Parathyroid adenoma (tissue), 2 donors: ENCODE results near the gene WNT11.

Source experiments
- H2AFZ ChIP-seq: fragments of 300-600 bp; sonication (generic); one replicate; pipeline ENCODE4 v1.7.0; 2017; ENCODE audit warnings: antibody characterized with exemption, mild to moderate bottlenecking
- H3K27ac ChIP-seq: fragments of 300-600 bp; sonication (generic); one replicate; pipeline ENCODE4 v1.7.0; 2017
- H3K27me3 ChIP-seq: fragments of 300-600 bp; sonication (generic); one replicate; pipeline ENCODE4 v1.7.0; 2017; ENCODE audit warnings: low read length; ENCODE audit not compliant: control insufficient read depth, insufficient read depth
- H3K36me3 ChIP-seq: fragments of 300-600 bp; sonication (generic); one replicate; pipeline ENCODE4 v1.7.0; 2017; ENCODE audit warnings: low read length; ENCODE audit not compliant: control insufficient read depth, insufficient read depth
- H3K4me1 ChIP-seq: fragments of 300-600 bp; sonication (generic); one replicate; pipeline ENCODE4 v1.7.0; 2017; ENCODE audit warnings: control low read depth
- H3K4me2 ChIP-seq: fragments of 300-600 bp; sonication (generic); one replicate; pipeline ENCODE4 v1.7.0; 2017; ENCODE audit warnings: low read length
- H3K4me3 ChIP-seq: fragments of 300-600 bp; sonication (generic); one replicate; pipeline ENCODE4 v1.7.0; 2017; ENCODE audit warnings: low read depth, low read length
- H3K79me2 ChIP-seq: fragments of 300-600 bp; sonication (generic); one replicate; pipeline ENCODE4 v1.7.0; 2017; ENCODE audit warnings: control low read depth
- H3K9ac ChIP-seq: fragments of 300-600 bp; sonication (generic); one replicate; pipeline ENCODE4 v1.7.0; 2017; ENCODE audit warnings: mild to moderate bottlenecking
- H3K9me3 ChIP-seq: fragments of 300-600 bp; sonication (generic); one replicate; pipeline ENCODE4 v1.7.0; 2017; ENCODE audit warnings: low read length; ENCODE audit not compliant: control insufficient read depth
- CTCF ChIP-seq: fragments of 300-600 bp; sonication (generic); IDR thresholded peaks from one replicate; pipeline ENCODE4 v1.7.0; 2017; ENCODE audit warnings: antibody characterized with exemption, mild to moderate bottlenecking
- donor health status: primary hyperparathyroidism.

The WNT11 gene

GRCh38 chr11:76209375-76209972 lies 3.2 kb upstream of the WNT11 start:
- H3K36me3 ChIP-seq: no peaks in the 10 kb centered on the region
- H3K4me3 ChIP-seq: peak overlapping the region; percentile 42
- no peaks in the 10 kb centered on the region for H3K27me3 ChIP-seq
- peak overlapping the region; percentile 69 for H3K4me2 ChIP-seq
- H3K27ac ChIP-seq: no peak overlapping the region
- TF ChIP-seq CTCF: no peak
- H3K9me3 ChIP-seq: no peaks in the 10 kb centered on the region
- H3K4me1 ChIP-seq: no peaks in the 10 kb centered on the region
- no peaks in the 10 kb centered on the region for H3K79me2 ChIP-seq
- no peak overlapping the region for H3K9ac ChIP-seq
- peak overlapping the region; percentile 77 for H2AFZ ChIP-seq

DNA sequence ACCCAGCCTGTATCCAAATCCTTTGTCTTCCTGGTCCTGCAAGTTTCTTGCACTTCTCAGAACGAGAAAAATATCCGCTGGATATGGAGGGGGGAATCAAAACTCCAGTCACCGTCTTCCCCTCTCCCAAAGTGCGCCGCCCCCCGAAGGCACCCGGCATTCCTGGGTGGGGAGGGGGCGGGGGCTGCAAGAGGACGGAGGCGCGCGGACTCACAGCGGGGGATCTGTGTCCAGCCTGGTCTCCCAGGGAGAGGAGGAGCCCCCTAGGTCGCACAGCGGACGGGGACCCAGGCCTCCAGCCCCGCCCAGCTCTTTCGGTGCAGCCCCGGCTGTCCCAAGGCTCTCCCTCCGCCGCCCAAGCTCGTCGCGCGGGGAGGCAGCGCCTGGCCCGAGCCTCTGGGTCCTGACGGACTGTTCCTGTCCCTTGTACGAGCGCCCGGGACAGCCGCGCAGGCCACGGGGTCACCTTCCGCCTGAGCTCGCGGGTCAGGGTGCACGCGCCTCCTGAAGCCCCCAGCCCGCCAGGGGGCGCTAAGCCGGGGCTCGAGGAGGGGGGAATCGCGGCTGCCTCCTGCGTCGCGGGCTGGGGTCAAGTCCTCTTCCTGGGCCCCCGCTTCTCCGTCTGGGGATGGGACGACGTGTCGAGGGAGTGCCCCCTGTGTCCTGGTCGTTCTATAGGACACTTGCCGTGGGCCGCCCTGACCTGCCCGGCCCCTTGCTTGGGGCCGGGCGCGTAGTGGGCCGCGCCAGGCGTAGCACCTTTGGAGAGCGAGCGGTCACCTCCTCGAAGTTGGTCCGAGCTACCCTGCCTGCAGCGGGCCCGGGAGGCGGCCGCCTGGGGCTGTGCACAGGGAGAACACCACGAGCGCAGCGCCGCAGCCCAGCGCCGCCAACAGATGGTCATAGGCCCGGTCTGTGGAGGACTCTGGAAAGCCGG lies 2.4 kb upstream of the WNT11 start:
- H3K4me1 ChIP-seq: no peaks in the 10 kb centered on the region

DNA sequence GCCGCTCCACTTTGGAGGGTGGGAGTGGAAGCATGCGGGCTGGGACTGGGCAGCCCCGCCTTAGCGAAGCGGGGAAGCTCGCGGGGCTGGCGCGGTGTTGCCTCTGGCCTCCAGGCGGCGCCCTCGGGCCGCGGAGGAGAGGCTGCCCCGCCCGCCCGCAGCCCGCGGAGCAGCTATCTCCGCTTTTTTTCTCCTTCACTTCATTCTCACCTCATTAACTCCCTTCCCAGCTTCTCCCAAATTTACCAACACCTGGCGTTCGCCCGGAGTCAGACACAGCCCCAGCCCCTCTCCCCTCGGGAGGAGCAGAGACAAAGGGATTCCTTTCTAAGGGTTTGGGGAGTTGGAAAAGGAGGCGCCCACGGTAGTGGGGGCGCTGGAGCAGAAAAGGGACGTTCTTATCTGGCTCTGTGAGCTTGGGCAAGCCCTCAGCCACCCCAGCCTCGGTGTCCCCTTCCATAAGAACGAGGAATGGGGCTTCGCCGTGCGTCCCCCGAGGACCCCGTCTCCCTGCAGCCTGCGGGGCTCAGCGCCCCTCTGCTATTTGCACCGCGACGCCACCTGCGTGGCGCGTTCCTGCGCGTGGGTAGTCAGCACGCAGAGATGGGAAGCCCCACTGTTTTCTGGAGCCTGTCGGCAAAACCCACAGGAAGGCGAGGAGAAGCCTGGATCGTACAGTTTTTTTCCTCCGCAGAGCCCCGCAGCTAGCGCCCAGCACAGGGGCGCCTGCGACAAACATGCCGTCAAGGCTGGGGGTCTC lies 1.5 kb upstream of the WNT11 start:
- Histone ChIP-seq H2AFZ (peak overlapping the region; percentile 77), H3K4me1 (no peaks in the 10 kb centered on the region), H3K79me2 (no peaks in the 10 kb centered on the region), H3K4me3 (peak overlapping the region; percentile 42), H3K9ac (no peak overlapping the region), H3K36me3 (no peaks in the 10 kb centered on the region), H3K27ac (no peak overlapping the region), H3K9me3 (no peaks in the 10 kb centered on the region), H3K27me3 (no peaks in the 10 kb centered on the region), H3K4me2 (peak overlapping the region; percentile 69)
- peak; percentile 86 for TF ChIP-seq CTCF

More for the DNA sequence above, 2.4 kb upstream of the WNT11 start:
- Histone ChIP-seq H3K36me3 (no peaks in the 10 kb centered on the region), H2AFZ (peak overlapping the region; percentile 77), H3K4me3 (peak overlapping the region; percentile 42), H3K9me3 (no peaks in the 10 kb centered on the region), H3K27ac (no peak overlapping the region), H3K4me2 (peak overlapping the region; percentile 69), H3K27me3 (no peaks in the 10 kb centered on the region), H3K79me2 (no peaks in the 10 kb centered on the region), H3K9ac (no peak overlapping the region)
- TF ChIP-seq CTCF: peak; percentile 61

GRCh38 chr11:76206077-76206326 lies 300 bp downstream of the WNT11 start:
- Histone ChIP-seq H3K4me3 (no peak overlapping the region), H3K27me3 (no peaks in the 10 kb centered on the region), H2AFZ (no peak overlapping the region), H3K9ac (no peak overlapping the region), H3K4me2 (peak overlapping the region; percentile 71), H3K36me3 (no peaks in the 10 kb centered on the region), H3K9me3 (no peaks in the 10 kb centered on the region), H3K79me2 (no peaks in the 10 kb centered on the region), H3K27ac (no peak overlapping the region), H3K4me1 (no peaks in the 10 kb centered on the region)
- no peak for TF ChIP-seq CTCF
